RWPE2 (cell line): Measurements from ENCODE around the gene SLC46A2.
A peak's percentile ranks its signal among the peaks of the same experiment; 100 is the strongest.

Source experiments
- ATAC-seq: fragments of 200-7000 bp; cut with Tn5 transposase; 3 replicates; pipeline ENCODE4 v1.9.1; 2021; ENCODE audit warnings: low read depth
- DNase-seq: peaks from one replicate; pipeline ENCODE4 v3.0.0-alpha.2; 2020; ENCODE audit warnings: low spot score
- H3K27ac ChIP-seq: fragments of 450-650 bp; 2 replicates; pipeline ENCODE4 v1.5.1; 2017; ENCODE audit warnings: mild to moderate bottlenecking; ENCODE audit not compliant: poor library complexity, severe bottlenecking
- H3K27me3 ChIP-seq: fragments of 250-450 bp; sonication (Bioruptor Pico); 2 replicates; pipeline ENCODE4 v1.5.1; 2021; ENCODE audit warnings: mild to moderate bottlenecking, moderate library complexity; ENCODE audit not compliant: insufficient read depth, poor library complexity, severe bottlenecking
- H3K36me3 ChIP-seq: fragments of 250-450 bp; sonication (Bioruptor Pico); 2 replicates; pipeline ENCODE4 v1.5.1; 2020; ENCODE audit warnings: low read depth, mild to moderate bottlenecking, moderate library complexity
- H3K4me1 ChIP-seq: fragments of 250-450 bp; sonication (Bioruptor Pico); 2 replicates; pipeline ENCODE4 v1.5.1; 2021; ENCODE audit warnings: mild to moderate bottlenecking, moderate library complexity; ENCODE audit not compliant: insufficient read depth, poor library complexity, severe bottlenecking
- H3K4me3 ChIP-seq: fragments of 250-450 bp; sonication (Bioruptor Pico); 2 replicates; pipeline ENCODE4 v1.5.1; 2021; ENCODE audit warnings: mild to moderate bottlenecking, moderate library complexity; ENCODE audit not compliant: severe bottlenecking
- H3K9me3 ChIP-seq: fragments of 250-450 bp; sonication (Bioruptor Pico); 2 replicates; pipeline ENCODE4 v1.5.1; 2021; ENCODE audit warnings: mild to moderate bottlenecking, moderate library complexity; ENCODE audit not compliant: severe bottlenecking
- CTCF ChIP-seq: fragments of 450-650 bp; IDR thresholded peaks from one replicate; pipeline ENCODE4 v1.5.1; 2017; ENCODE audit warnings: mild to moderate bottlenecking, moderate library complexity; ENCODE audit not compliant: poor library complexity, severe bottlenecking

Gene SLC46A2

GRCh38 chr9:112852741-112853504 is 37.8 kb downstream of the SLC46A2 start:
- Histone ChIP-seq H3K27me3 (no peaks in the 10 kb centered on the region), H3K9me3 (no peaks in the 10 kb centered on the region), H3K4me1 (no peaks in the 10 kb centered on the region), H3K4me3 (no peak overlapping the region), H3K27ac (no peak overlapping the region), H3K36me3 (no peaks in the 10 kb centered on the region)
- no peak for TF ChIP-seq CTCF
- ATAC-seq (no peak), DNase-seq (peak; percentile 23)

DNA sequence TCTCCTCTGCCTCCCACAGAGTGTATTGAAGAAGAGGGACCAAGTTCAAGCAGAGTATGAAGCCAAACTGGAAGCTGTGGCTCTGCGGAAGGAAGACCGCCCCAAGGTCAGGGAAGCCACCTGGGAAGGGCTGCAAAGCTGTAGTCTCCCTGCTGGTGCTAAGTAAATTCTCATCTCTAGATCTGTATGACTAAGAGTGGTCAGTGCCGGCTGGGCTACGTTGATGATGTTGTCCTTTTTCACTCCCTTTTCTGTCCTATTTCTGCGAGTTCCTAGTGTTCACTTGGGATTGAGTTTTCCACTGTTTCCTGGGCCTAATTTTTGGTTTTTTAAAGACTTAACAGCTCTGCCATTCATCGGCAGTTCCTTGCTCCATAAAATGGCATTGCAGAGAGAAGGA is 39.8 kb downstream of the SLC46A2 start:
- Histone ChIP-seq H3K27ac (no peak overlapping the region), H3K27me3 (no peaks in the 10 kb centered on the region), H3K4me3 (no peak overlapping the region), H3K4me1 (no peaks in the 10 kb centered on the region), H3K9me3 (no peaks in the 10 kb centered on the region), H3K36me3 (no peaks in the 10 kb centered on the region)
- ATAC-seq (no peak), DNase-seq (no peak)
- TF ChIP-seq CTCF, result no peak

DNA sequence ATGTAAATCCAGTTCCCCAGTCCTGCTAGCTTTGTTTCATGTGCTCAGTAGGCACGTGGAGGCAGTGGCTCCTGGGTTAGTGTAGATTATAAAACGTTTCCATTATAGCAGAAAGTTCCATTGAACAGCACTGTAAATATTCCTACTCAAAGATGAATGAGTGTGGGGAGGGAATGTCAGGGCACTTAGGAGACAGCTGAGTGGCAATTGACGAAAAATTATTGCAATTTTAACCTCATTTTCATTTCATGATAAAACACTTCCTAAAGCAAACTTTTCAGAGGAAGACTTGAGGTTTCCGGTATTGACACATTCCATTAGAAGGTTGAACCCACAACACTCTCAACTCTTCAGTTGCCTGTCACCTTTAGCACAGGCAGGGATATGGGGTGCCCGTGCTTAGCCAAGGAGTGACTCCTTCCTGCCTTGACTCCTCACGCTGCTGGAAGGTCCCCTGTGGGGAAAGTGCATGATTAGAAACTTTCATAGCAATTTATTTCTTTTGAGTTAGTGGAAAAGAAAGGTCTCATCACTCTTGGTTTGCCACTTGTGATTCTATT is 41.2 kb downstream of the SLC46A2 start:
- peaks cover 4% of the 10 kb centered on the region for H3K4me1 ChIP-seq

GRCh38 chr9:112848316-112849151 is 42.1 kb downstream of the SLC46A2 start:
- H3K4me3 ChIP-seq, result no peak overlapping the region
- H3K27me3 ChIP-seq, result no peaks in the 10 kb centered on the region
- H3K4me1 ChIP-seq, result peaks cover 4% of the 10 kb centered on the region
- no peaks in the 10 kb centered on the region for H3K36me3 ChIP-seq
- DNase-seq (no peak), ATAC-seq (no peak)
- no peaks in the 10 kb centered on the region for H3K9me3 ChIP-seq
- H3K27ac ChIP-seq, result no peak overlapping the region
- no peak for TF ChIP-seq CTCF

More for the DNA sequence above, 41.2 kb downstream of the SLC46A2 start:
- Histone ChIP-seq H3K9me3 (no peaks in the 10 kb centered on the region), H3K27ac (no peak overlapping the region), H3K4me3 (no peak overlapping the region), H3K27me3 (no peaks in the 10 kb centered on the region), H3K36me3 (no peaks in the 10 kb centered on the region)
- no peak for TF ChIP-seq CTCF
- ATAC-seq (no peak), DNase-seq (no peak)
